GM23338 (cell line): ENCODE data around the gene EGFL8. TPM values are rescaled to one million over a fixed set of nuclear protein-coding genes. Genes with fewer than 3 reads are reported as not detected.

Source experiments
- ETS1 ChIP-seq: IDR thresholded peaks from 2 replicates; pipeline ENCODE4 v1.6.1; 2016; ENCODE audit warnings: antibody characterized with exemption
- NANOG ChIP-seq: IDR thresholded peaks from 2 replicates; pipeline ENCODE4 v1.6.1; 2016; ENCODE audit warnings: antibody characterized with exemption, borderline replicate concordance
- REST ChIP-seq: IDR thresholded peaks from one replicate; pipeline ENCODE4 v1.6.1; 2018; ENCODE audit warnings: antibody characterized with exemption; ENCODE audit not compliant: unreplicated experiment
- ZNF331 ChIP-seq: fragments of 250-450 bp; sonication (Bioruptor Pico); IDR thresholded peaks from 2 replicates; pipeline ENCODE4 v1.5.0; 2020; ENCODE audit warnings: low read depth, mild to moderate bottlenecking, moderate library complexity
- ZNF462 ChIP-seq: fragments of 250-450 bp; sonication (Bioruptor Pico); IDR thresholded peaks from 2 replicates; pipeline ENCODE4 v1.5.0; 2020; ENCODE audit warnings: mild to moderate bottlenecking, moderate library complexity
- polyA plus RNA-seq: library from polyadenylated mRNA; unstranded; fragments of >200 nt; fragmentation: Nextera tagmentation; extraction: Ambion mirVana; gene quantifications from 2 replicates; pipeline ENCODE4 v1.2.1, GENCODE V29; 2016
- total RNA-seq: library from RNA; depleted of rRNA; stranded (reverse); fragments of >200 nt; shearing (Covaris generic); gene quantifications from 2 replicates; pipeline ENCODE4 v1.2.3, GENCODE V29; 2014

Gene EGFL8
- total and polyA plus RNA-seq, 2 experiments from 2014 or later, result 6.1 to 7.4 TPM

- no peak for TF ChIP-seq REST
- no peak for TF ChIP-seq ZNF331 (CRISPR knock-in tag)
- TF ChIP-seq NANOG, result no peak
- no peak for TF ChIP-seq ZNF462 (CRISPR knock-in tag)
- no peak for TF ChIP-seq ETS1
Observed at GRCh38 chr6:32149092-32149755, 15.2 kb upstream of the EGFL8 start (continued).
